CMK (cell line): ENCODE data around the gene ERCC4.
A peak's percentile ranks its signal among the peaks of the same experiment; 100 is the strongest.
"Not testable (repeated sequence)": the region's sequence is repeated elsewhere in the genome, so short reads cannot be mapped to it uniquely, and the experiment has no call there.

Experiments used
- DNase-seq: peaks from one replicate; pipeline ENCODE4 v3.0.0-alpha.2; 2010; ENCODE audit warnings: low read depth

ERCC4 gene

GRCh38 chr16:13919683-13920509 is at the start of gene ERCC4:
ERCC4 (plus strand) TSS chr16:13920154; CDS start chr16:13920166, 12 bp downstream.
- peak; percentile 96 for DNase-seq

- no peak for DNase-seq
Observed at GRCh38 chr16:13873835-13874438, 46.0 kb upstream of the ERCC4 start.

GRCh38 chr16:13875614-13876284 is 44.2 kb upstream of the ERCC4 start:
- DNase-seq = no peak

GRCh38 chr16:13883276-13883675 is 36.7 kb upstream of the ERCC4 start:
- DNase-seq = no peak

GRCh38 chr16:13883881-13884280 is 36.1 kb upstream of the ERCC4 start:
- no peak for DNase-seq

GRCh38 chr16:13885700-13886099 is 34.3 kb upstream of the ERCC4 start:
- no peak for DNase-seq

- no peak for DNase-seq
Observed at GRCh38 chr16:13886608-13887007, 33.3 kb upstream of the ERCC4 start.

- DNase-seq = not testable (repeated sequence)
Observed at GRCh38 chr16:13889323-13889722, 30.6 kb upstream of the ERCC4 start.

GRCh38 chr16:13892301-13892700 is 27.7 kb upstream of the ERCC4 start:
- DNase-seq = no peak

GRCh38 chr16:13895516-13895915 is 24.4 kb upstream of the ERCC4 start:
- no peak for DNase-seq

- no peak for DNase-seq
Observed at GRCh38 chr16:13896543-13897182, 23.3 kb upstream of the ERCC4 start.

GRCh38 chr16:13897806-13898205 is 22.1 kb upstream of the ERCC4 start:
- DNase-seq = no peak

GRCh38 chr16:13898233-13898632 is 21.7 kb upstream of the ERCC4 start:
- no peak for DNase-seq

GRCh38 chr16:13902052-13902451 is 17.9 kb upstream of the ERCC4 start:
- no peak for DNase-seq

GRCh38 chr16:13902677-13903076 is 17.3 kb upstream of the ERCC4 start:
- no peak for DNase-seq

- no peak for DNase-seq
Observed at GRCh38 chr16:13904179-13904691, 15.7 kb upstream of the ERCC4 start.

GRCh38 chr16:13904822-13905221 is 15.1 kb upstream of the ERCC4 start:
- DNase-seq = peak; percentile 20

- DNase-seq = no peak
Observed at GRCh38 chr16:13906168-13907089, 13.5 kb upstream of the ERCC4 start.

- DNase-seq = no peak
Observed at GRCh38 chr16:13907431-13907830, 12.5 kb upstream of the ERCC4 start.

GRCh38 chr16:13909069-13909468 is 10.9 kb upstream of the ERCC4 start:
- DNase-seq = no peak

GRCh38 chr16:13909872-13910303 is 10.1 kb upstream of the ERCC4 start:
- DNase-seq = no peak
